Transverse colon (tissue), 4 donors: ENCODE measurements around the gene DDX4. TPM values are rescaled to one million over a fixed set of nuclear protein-coding genes. Genes with fewer than 3 reads are reported as not detected.

Source experiments
- DNase-seq: peaks from one replicate; pipeline ENCODE4 v3.0.0-alpha.2; 2019
- H3K27ac ChIP-seq, 4 donors: fragments of 200-600 bp; sonication (generic); 2 replicates each; pipeline ENCODE4 v1.5.1; 2016 to 2018; ENCODE audit warnings: inconsistent platforms in 4 of 4
- H3K27me3 ChIP-seq: fragments of 200-600 bp; sonication (generic); 2 replicates; pipeline ENCODE4 v1.5.1; 2017; ENCODE audit warnings: inconsistent platforms
- H3K36me3 ChIP-seq, 4 donors: fragments of 200-600 bp; sonication (generic); 2 replicates each; pipeline ENCODE4 v1.5.1; 2017 to 2019; ENCODE audit warnings: inconsistent platforms in 4 of 4
- H3K4me1 ChIP-seq, 4 donors: fragments of 200-600 bp; sonication (generic); 2 replicates each; pipeline ENCODE4 v1.5.1; 2017 to 2020; ENCODE audit warnings: inconsistent platforms in 4 of 4
- H3K4me3 ChIP-seq, 4 donors: fragments of 200-600 bp; sonication (generic); 1 replicate in 1 of 4; 2 replicates in 3 of 4; pipeline versions ENCODE4 v1.5.1 to v1.6.1; 2017 to 2019; ENCODE audit warnings: inconsistent platforms in 4 of 4
- H3K9me3 ChIP-seq, 2 donors: fragments of 200-600 bp; sonication (generic); 2 replicates each; pipeline ENCODE4 v1.5.1; 2017 to 2019; ENCODE audit warnings: inconsistent platforms in 2 of 2
- CTCF ChIP-seq, 5 experiments: fragments of 200-600 bp in 3 of 5; fragments of 450-650 bp in 2 of 5; sonication (generic) in 3 of 5; IDR thresholded peaks; 1 replicate in 2 of 5; 2 replicates in 3 of 5; pipeline ENCODE4 v1.5.1; 2016 to 2017; ENCODE audit warnings: antibody characterized with exemption in 5 of 5, inconsistent platforms in 3 of 5, mild to moderate bottlenecking in 2 of 5, moderate library complexity in 1 of 5
- EP300 ChIP-seq: sonication (generic); formaldehyde crosslinking; IDR thresholded peaks from one replicate; pipeline ENCODE4 v1.6.1; 2017; ENCODE audit warnings: antibody characterized with exemption, low read depth
- POLR2A ChIP-seq: fragments of 450-650 bp; IDR thresholded peaks from one replicate; pipeline ENCODE4 v1.6.1; 2016; ENCODE audit warnings: antibody characterized with exemption, mild to moderate bottlenecking, moderate library complexity
- POLR2AphosphoS5 ChIP-seq, 3 donors: sonication (generic); formaldehyde crosslinking; IDR thresholded peaks; one replicate each; pipeline ENCODE4 v1.6.1; 2016; ENCODE audit warnings: antibody characterized with exemption in 3 of 3
- WGBS, 2 donors: methylation state at CpG; one replicate each; pipeline ENCODE4 v1.1.5; 2018; ENCODE audit warnings: low coverage in 1 of 2; 5-methylcytosine and 5-hydroxymethylcytosine counted together
- in situ Hi-C, 4 donors: fragments of 200-750 bp; cut with MboI; loops; one replicate each; pipeline versions ENCODE4 v1.15.0 to v1.15.1; 2017; ENCODE audit warnings: low sequenced_read_pairs in 3 of 4, low pct_ligation_motif_present in 1 of 4, low pct_unique_long_range_greater_than_20kb in 1 of 4
- intact Hi-C: fragments of 100-400 bp; cut with DNase I; formaldehyde crosslinking; loops from one replicate; pipeline ENCODE4 v1.15.1; 2023; ENCODE audit warnings: low total_unique reads
- total RNA-seq, 4 donors: library from RNA; depleted of rRNA; stranded (reverse); fragments of >200 nt; gene quantifications; one replicate each; pipeline ENCODE4 v1.1.0, GENCODE V29; 2016

Gene DDX4
- total RNA-seq, 4 donors from 2014 or later, result not detected

GRCh38 chr5:55829956-55830355 is 92.1 kb downstream of the DDX4 start:
- 78% methylated on average over 3 of the region's 3 CpGs; no CpG with 5 or more reads in 1 of the 2 donors for WGBS, 2 donors
- Histone ChIP-seq H3K4me3 (no peak overlapping the region), H3K27ac (no peak overlapping the region), H3K36me3 (no peaks in the 10 kb centered on the region), H3K27me3 (peaks cover 2% of the 10 kb centered on the region), H3K9me3 (no peaks in the 10 kb centered on the region), H3K4me1 (no peaks in the 10 kb centered on the region)
- TF ChIP-seq POLR2AphosphoS5 (IDR thresholded peaks at IDR 0.05), result no peak
- no peak for TF ChIP-seq POLR2A
- TF ChIP-seq CTCF (IDR thresholded peaks at IDR 0.05), result no peak
- TF ChIP-seq EP300, result no peak
- intact Hi-C loops, result no loop called here
- DNase-seq, result no peak
- in situ Hi-C loops, result no loop called here

GRCh38 chr5:55832446-55832845 is 94.6 kb downstream of the DDX4 start:
- no peaks in the 10 kb centered on the region for H3K4me1 ChIP-seq
- intact Hi-C loops, result no loop called here
- DNase-seq, result no peak
- TF ChIP-seq POLR2AphosphoS5 (IDR thresholded peaks at IDR 0.05) (no peak), CTCF (IDR thresholded peaks at IDR 0.05) (no peak), POLR2A (no peak), EP300 (no peak)
- in situ Hi-C loops, result no loop called here
- H3K27me3 ChIP-seq, result no peaks in the 10 kb centered on the region
- WGBS, 2 donors, result 98% methylated on average over 7 to 17 of the region's 17 CpGs
- H3K9me3 ChIP-seq, result no peaks in the 10 kb centered on the region
- no peak overlapping the region for H3K4me3 ChIP-seq
- no peaks in the 10 kb centered on the region for H3K36me3 ChIP-seq
- no peak overlapping the region for H3K27ac ChIP-seq

DNA sequence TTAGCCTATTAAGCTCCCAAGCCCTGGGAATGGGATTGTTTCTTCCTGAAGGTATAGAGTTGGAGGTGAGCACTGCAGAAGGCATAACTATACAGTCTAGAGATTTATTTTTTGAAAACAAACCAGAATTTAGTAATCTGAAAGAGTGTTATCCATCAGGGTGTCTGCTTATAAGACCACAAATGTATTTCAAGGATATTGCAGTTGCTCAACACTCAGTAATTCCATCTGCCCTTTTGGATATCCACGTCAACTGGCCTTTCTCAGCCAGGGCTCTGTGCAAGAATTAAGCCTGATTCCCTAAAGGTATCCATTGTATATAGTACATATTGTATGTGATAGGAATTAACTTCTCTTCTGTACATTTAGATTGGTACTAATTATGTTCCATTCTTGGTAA is 98.3 kb downstream of the DDX4 start:
- Histone ChIP-seq H3K27ac (no peak overlapping the region), H3K4me1 (no peaks in the 10 kb centered on the region), H3K9me3 (no peaks in the 10 kb centered on the region), H3K27me3 (no peaks in the 10 kb centered on the region), H3K36me3 (no peaks in the 10 kb centered on the region), H3K4me3 (no peak overlapping the region)
- TF ChIP-seq POLR2AphosphoS5 (IDR thresholded peaks at IDR 0.05) (no peak), POLR2A (no peak), EP300 (no peak), CTCF (IDR thresholded peaks at IDR 0.05) (no peak)
- intact Hi-C loops (no loop called here), in situ Hi-C loops (no loop called here)
- DNase-seq, result no peak
- WGBS, 2 donors, result 71 to 85% methylated on average over 1 of the region's 1 CpG

DNA sequence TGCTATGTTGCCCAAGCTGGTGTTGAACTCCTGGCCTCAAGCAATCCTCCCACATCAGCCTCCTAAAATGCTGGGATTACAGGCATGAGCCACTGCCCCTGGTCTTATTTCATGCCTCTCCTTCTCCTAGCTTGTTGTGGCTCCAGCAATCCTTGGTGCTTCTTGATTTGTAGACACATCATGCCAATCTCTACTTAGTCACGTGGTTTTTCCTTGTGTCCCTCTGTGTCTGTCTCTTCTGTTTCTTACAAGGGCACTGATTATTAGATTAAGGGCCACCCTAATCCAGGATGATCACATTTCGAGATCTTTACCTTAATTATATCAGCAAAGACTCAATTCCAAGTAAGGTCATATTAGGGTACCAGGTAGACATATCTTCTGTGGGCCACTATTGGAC is 104.1 kb downstream of the DDX4 start:
- WGBS, 2 donors, result 71 to 76% methylated on average over 1 to 2 of the region's 2 CpGs
- intact Hi-C loops, result no loop called here
- H3K36me3 ChIP-seq, result no peaks in the 10 kb centered on the region
- H3K4me3 ChIP-seq, result no peak overlapping the region
- no peaks in the 10 kb centered on the region for H3K27me3 ChIP-seq
- H3K9me3 ChIP-seq, result no peaks in the 10 kb centered on the region
- in situ Hi-C loops, result no loop called here
- H3K4me1 ChIP-seq, result no peaks in the 10 kb centered on the region
- TF ChIP-seq EP300 (no peak), CTCF (IDR thresholded peaks at IDR 0.05) (no peak), POLR2A (no peak), POLR2AphosphoS5 (IDR thresholded peaks at IDR 0.05) (no peak)
- no peak overlapping the region for H3K27ac ChIP-seq
- no peak for DNase-seq
